Activated CD4-positive, CD25-positive, alpha-beta regulatory T cell treated with anti-CD3 and anti-CD28 coated beads, Interleukin-2, amount 50 U/mL, for 16 hours (primary cell): ENCODE data around the gene CRK.
A peak's percentile ranks its signal among the peaks of the same experiment; 100 is the strongest.
"Not testable (repeated sequence)": the region's sequence is repeated elsewhere in the genome, so short reads cannot be mapped to it uniquely, and the experiment has no call there.

Source experiments
- DNase-seq: peaks from one replicate; pipeline ENCODE4 v3.0.0-alpha.2; 2020; ENCODE audit warnings: low read depth, low spot score

CRK gene

DNA sequence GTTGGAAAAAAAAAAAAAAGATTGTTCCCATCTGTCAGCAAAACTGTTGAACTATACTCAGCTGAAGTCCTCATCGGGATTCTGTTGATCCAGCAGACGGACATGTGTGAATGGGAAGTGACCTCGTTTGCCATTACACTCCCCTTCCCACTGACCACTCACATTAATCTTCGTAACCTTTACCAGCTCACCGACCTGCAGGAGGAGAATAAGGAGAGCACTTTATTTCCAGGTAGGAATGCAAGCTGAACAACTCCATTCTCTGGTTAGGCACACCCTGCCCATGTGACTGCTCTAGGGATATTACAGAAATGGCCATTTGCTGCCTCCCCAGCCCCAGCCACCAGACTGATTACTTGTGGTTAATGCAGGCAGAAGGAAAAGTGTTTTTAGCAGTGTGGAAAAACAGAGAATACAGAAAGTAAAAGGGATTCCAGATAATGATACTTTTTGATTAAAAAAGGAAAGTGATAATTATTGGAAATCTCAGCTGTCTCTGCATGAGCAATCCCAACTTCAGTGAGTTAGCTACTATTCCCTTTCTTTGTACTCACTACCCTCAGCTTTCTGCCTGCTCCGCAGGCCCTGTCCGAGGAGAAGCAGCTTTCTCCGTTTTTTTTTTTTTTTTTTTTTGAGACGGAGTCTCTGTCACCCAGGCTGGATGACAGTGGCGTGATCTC is 32.4 kb downstream of the CRK start:
- no peak for DNase-seq

DNA sequence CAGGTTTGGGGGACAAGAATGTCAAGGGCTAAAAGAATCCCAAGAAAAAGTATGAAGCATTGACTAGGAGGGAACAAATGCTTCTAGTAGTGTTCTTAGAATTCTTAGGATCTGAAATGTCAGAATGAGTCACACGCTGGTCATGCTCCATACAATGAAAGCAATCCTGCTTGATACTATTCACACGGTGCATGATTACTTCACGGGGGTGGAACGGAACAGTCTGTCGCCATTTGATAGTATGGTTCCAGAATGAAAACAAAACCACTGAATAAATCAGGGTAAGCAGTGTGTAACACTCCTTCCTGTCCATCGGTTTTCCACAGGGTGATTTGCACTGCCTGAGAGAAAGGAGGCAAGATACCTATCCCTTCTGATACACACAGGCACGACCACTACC is 33.1 kb downstream of the CRK start:
- DNase-seq = no peak

GRCh38 chr17:1421470-1421869 is 34.6 kb downstream of the CRK start:
- DNase-seq = no peak

GRCh38 chr17:1420981-1421380 is 35.1 kb downstream of the CRK start:
- no peak for DNase-seq

DNA sequence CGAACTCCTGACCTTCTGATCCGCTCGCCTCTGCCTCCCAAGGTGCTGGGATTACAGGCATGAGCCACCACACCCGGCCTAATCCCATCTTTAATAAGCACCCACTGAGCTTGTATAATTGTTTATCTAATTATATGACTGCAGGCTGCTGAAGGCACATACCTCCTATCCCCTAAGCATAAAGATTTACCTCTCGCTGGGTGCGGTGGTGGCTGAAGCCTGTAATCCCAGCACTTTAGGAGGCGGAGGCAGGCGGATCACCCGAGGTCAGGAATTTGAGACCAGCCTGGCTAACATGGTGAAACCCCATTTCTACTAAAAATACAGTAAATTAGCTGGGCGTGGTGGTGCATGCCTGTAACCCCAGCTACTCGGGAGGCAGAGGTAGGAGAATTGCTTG is 35.9 kb downstream of the CRK start:
- no peak for DNase-seq

DNA sequence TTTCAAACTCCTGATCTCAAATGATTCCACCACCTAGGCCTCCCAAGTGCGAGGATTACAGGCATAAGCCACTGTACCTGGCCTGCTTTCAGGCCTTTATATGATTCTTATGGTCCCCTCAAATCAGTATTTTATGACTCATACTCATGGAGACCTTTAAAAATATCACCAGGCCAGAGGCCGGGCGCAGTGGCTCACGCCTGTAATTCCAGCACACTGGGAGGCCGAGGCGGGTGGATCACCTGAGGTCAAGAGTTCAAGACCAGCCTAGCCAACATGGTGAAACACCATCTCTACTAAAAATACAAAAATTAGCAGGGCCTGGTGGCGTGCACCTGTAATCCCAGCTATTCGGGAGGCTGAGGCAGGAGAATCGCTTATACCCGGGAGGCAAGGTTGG is 37.6 kb downstream of the CRK start:
- not testable (repeated sequence) for DNase-seq

DNA sequence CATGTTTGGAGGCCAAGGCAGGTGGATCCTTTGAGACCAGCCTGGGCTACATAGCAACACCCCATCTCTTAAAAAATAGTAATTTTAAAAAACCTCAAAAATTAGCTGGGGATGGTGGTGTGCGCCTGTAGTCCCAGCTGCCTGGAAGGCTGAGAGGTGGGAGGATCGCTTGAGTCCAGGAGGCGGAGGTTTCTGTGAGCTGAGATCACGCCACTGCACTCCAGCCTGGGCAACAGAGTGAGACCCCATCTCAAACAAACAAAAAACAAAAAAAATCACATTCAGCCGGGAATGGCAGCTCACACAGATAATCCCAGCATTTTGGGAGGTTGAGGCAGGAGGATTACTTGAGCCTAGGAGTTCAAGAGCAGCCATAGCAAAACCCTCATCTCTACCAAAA is 39.6 kb downstream of the CRK start:
- DNase-seq = no peak

GRCh38 chr17:1414634-1415033 is 41.4 kb downstream of the CRK start:
- no peak for DNase-seq

GRCh38 chr17:1414001-1414574 is 41.9 kb downstream of the CRK start:
- no peak for DNase-seq

- no peak for DNase-seq
Measured at GRCh38 chr17:1413281-1413791, 42.7 kb downstream of the CRK start.

- DNase-seq = no peak
Measured at GRCh38 chr17:1412185-1413110, 43.6 kb downstream of the CRK start.

DNA sequence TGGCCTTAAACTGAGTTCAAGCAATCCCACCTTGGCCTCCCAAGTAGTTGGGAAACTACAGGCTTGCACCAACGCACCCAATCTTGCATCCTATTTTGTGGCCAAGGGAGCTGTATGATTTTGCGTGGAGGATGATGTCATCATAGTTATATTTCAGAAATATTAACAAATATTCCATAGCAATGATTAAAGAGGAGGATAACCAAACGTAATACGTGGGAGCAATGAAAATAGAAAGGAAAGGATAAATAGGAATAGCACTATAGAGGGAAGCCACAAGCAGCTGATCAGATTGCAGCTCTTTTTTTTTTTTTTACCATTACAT is 53.8 kb downstream of the CRK start:
- no peak for DNase-seq

- peak; percentile 93 for DNase-seq
Measured at GRCh38 chr17:1399679-1400512, 56.1 kb downstream of the CRK start, which contains the start of gene YWHAE. Gene YWHAE (minus strand): TSS chr17:1400222. CDS start chr17:1400110, 112 bp downstream.

DNA sequence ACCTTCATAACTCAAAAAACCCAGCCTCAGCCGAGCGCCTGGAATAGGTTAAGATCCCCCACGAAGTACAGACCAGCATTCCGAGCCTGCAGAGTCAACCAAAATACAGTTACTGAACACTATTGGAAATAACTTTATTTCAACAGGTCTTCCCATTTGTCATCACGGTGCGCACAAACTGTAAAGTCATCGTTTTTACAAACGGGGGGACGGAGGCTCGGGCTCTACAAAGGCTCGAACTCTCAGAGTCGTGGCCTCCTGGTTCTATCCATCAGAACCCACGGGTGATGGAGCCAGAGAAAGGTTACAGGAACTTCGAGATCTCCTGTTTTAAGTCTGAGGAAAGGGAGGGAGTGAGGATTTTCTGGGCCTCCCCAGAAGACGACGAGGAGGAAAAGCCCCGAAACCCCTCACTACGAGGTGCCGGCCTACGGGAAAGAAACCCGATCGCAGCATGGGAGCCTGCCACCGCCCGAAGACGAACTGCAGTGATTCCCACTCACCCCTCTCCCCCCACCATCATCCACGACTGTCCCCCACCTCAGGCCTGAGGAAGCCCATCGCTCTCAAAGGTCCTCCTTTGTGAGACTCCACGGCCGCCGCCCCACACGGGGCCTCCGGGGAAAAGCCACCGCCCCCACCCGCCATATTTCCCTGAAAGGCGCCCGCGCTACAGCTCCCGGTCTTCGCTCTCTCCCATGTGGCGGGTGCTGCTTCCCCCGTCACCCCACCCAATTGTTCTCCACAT is 56.9 kb downstream of the CRK start:
- DNase-seq = no peak

GRCh38 chr17:1398028-1398427 is 58.0 kb downstream of the CRK start:
- no peak for DNase-seq

DNA sequence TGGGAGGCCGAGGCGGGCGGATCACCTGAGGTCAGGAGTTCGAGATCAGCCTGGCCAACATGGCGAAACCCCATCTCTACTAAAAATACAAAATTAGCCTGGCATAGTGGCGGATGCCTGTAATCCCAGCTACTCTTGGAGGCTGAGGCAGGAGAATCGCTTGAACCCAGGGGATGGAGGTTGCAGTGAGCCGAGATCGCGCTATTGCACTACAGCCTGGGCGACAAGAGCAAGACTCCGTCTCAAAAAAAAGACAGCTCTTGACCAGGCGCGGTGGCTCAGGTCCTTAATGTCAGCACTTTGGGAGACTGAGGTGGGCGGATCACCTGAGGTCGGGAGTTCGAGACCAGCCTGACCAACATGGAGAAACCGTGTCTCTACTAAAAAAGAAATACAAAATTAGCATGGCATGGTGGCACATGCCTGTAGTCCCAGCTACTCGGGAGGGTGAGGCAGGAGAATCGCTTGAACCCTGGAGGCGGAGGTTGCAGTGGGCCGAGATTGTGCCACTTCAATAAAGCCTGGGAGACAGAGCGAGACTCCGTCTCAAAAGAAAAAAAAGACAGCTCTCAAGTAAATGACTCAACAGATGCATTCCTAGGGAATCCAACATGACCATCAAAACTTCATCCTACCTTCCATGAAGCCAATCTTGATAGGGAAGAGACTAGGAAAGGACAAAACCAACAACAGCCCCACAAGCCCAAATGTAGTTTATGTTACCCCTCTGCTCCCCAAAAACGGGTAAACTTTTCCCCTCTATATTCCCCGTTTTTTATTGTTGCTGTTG is 60.0 kb downstream of the CRK start:
- DNase-seq = not testable (repeated sequence)

GRCh38 chr17:1391577-1391976 is 64.5 kb downstream of the CRK start:
- no peak for DNase-seq

- no peak for DNase-seq
Measured at GRCh38 chr17:1390432-1391367, 65.3 kb downstream of the CRK start.
